ENCODE results near the gene DDAH1.

Gene DDAH1

GRCh38 chr1:85467929-85468540 is 3.1 kb upstream of the DDAH1 start:
- no peak for DNase-seq

- no peak for DNase-seq
Measured at GRCh38 chr1:85467036-85467435, 2.1 kb upstream of the DDAH1 start.

- no peak for DNase-seq
Measured at GRCh38 chr1:85465786-85466134, 801 bp upstream of the DDAH1 start.

- DNase-seq = peak; percentile 80
Measured at GRCh38 chr1:85464497-85465098, 361 bp downstream of the DDAH1 start.

GRCh38 chr1:85463731-85464496 is 1.0 kb downstream of the DDAH1 start:
- DNase-seq = peak; percentile 84

GRCh38 chr1:85462931-85463649 is 1.9 kb downstream of the DDAH1 start:
- peak; percentile 63 for DNase-seq

- DNase-seq = no peak
Measured at GRCh38 chr1:85461216-85461918, 3.6 kb downstream of the DDAH1 start.

GRCh38 chr1:85460555-85461088 is 4.3 kb downstream of the DDAH1 start:
- DNase-seq = no peak

GRCh38 chr1:85459290-85459689 is 5.7 kb downstream of the DDAH1 start:
- DNase-seq = no peak

GRCh38 chr1:85454214-85454613 is 10.7 kb downstream of the DDAH1 start:
- no peak for DNase-seq

- DNase-seq = no peak
Measured at GRCh38 chr1:85453640-85454194, 11.2 kb downstream of the DDAH1 start.

GRCh38 chr1:85452948-85453347 is 12.0 kb downstream of the DDAH1 start:
- DNase-seq = peak; percentile 19

GRCh38 chr1:85451236-85451830 is 13.6 kb downstream of the DDAH1 start:
- DNase-seq = no peak

- DNase-seq = no peak
Measured at GRCh38 chr1:85450832-85451231, 14.1 kb downstream of the DDAH1 start.

GRCh38 chr1:85449356-85449755 is 15.6 kb downstream of the DDAH1 start:
- peak; percentile 98 for DNase-seq

- DNase-seq = peak; percentile 32
Measured at GRCh38 chr1:85448358-85448757, 16.6 kb downstream of the DDAH1 start.

GRCh38 chr1:85447006-85447943 is 17.7 kb downstream of the DDAH1 start:
- DNase-seq = peak; percentile 32

GRCh38 chr1:85445906-85446305 is 19.1 kb downstream of the DDAH1 start:
- DNase-seq = no peak

GRCh38 chr1:85444381-85444780 is 20.6 kb downstream of the DDAH1 start:
- no peak for DNase-seq

- no peak for DNase-seq
Measured at GRCh38 chr1:85440612-85441011, 24.3 kb downstream of the DDAH1 start.

- no peak for DNase-seq
Measured at GRCh38 chr1:85438353-85438752, 26.6 kb downstream of the DDAH1 start.

All from NCI-H82 (cell line).